Subcutaneous adipose tissue (tissue), 4 donors: ENCODE data around the gene CMC1. TPM values are rescaled to one million over a fixed set of nuclear protein-coding genes. Genes with fewer than 3 reads are reported as not detected.

ENCODE experiments used
- CTCF ChIP-seq: fragments of 450-650 bp; IDR thresholded peaks from one replicate; pipeline ENCODE4 v1.5.1; 2016; ENCODE audit warnings: low read depth, mild to moderate bottlenecking, control low read depth, antibody characterized with exemption, moderate library complexity
- total RNA-seq, 4 donors: library from RNA; depleted of rRNA; stranded (reverse); fragments of >200 nt; gene quantifications; one replicate each; pipeline ENCODE4 v1.1.0, GENCODE V29; 2016

Gene CMC1
- total RNA-seq, 4 donors from 2014 or later = 10.9 to 17.6 (median 13.8) TPM

GRCh38 chr3:28247286-28247685, 5.9 kb downstream of the CMC1 start:
- no peak for TF ChIP-seq CTCF

GRCh38 chr3:28250999-28251398, 9.6 kb downstream of the CMC1 start:
- no peak for TF ChIP-seq CTCF

GRCh38 chr3:28252001-28252431, 10.6 kb downstream of the CMC1 start:
- no peak for TF ChIP-seq CTCF

- no peak for TF ChIP-seq CTCF
Measured at GRCh38 chr3:28253040-28253715, 11.8 kb downstream of the CMC1 start.

GRCh38 chr3:28262001-28262400, 20.6 kb downstream of the CMC1 start:
- no peak for TF ChIP-seq CTCF

GRCh38 chr3:28265641-28266040, 24.2 kb downstream of the CMC1 start:
- no peak for TF ChIP-seq CTCF

GRCh38 chr3:28267984-28268849, 26.8 kb downstream of the CMC1 start:
- no peak for TF ChIP-seq CTCF
